Ascending aorta (tissue), 2 donors: ENCODE data around the gene S100A9. TPM values are rescaled to one million over a fixed set of nuclear protein-coding genes. Genes with fewer than 3 reads are reported as not detected.

Experiments
- DNase-seq, 2 donors: peaks; one replicate each; pipeline ENCODE4 v3.0.0-alpha.2; 2019; ENCODE audit warnings: low spot score in 2 of 2
- H3K27ac ChIP-seq, 2 donors: fragments of 200-600 bp; sonication (generic); one replicate each; pipeline ENCODE4 v1.5.1; 2016 to 2017; ENCODE audit warnings: mild to moderate bottlenecking in 1 of 2
- H3K27me3 ChIP-seq: fragments of 200-600 bp; sonication (generic); one replicate; pipeline ENCODE4 v1.5.1; 2017
- H3K36me3 ChIP-seq, 2 donors: fragments of 200-600 bp; sonication (generic); one replicate each; pipeline ENCODE4 v1.5.1; 2016
- H3K4me1 ChIP-seq, 2 donors: fragments of 200-600 bp; sonication (generic); one replicate each; pipeline ENCODE4 v1.5.1; 2016 to 2017; ENCODE audit warnings: mild to moderate bottlenecking in 1 of 2
- H3K4me3 ChIP-seq, 2 donors: fragments of 200-600 bp; sonication (generic); one replicate each; pipeline ENCODE4 v1.5.1; 2016 to 2017; ENCODE audit warnings: mild to moderate bottlenecking in 1 of 2
- H3K9me3 ChIP-seq, 2 donors: fragments of 200-600 bp; sonication (generic); one replicate each; pipeline ENCODE4 v1.5.1; 2016
- intact Hi-C: fragments of 100-400 bp; cut with DNase I; formaldehyde crosslinking; loops from one replicate; pipeline ENCODE4 v1.15.1; 2023
- total RNA-seq: library from RNA; depleted of rRNA; stranded (reverse); fragments of >200 nt; gene quantifications from one replicate; pipeline ENCODE4 v1.1.0, GENCODE V29; 2016
- TF ChIP-seq, protein P1 (sequence below), 3 experiments: fragments of 200-600 bp in 2 of 3; fragments of 450-650 bp in 1 of 3; sonication (generic) in 2 of 3; IDR thresholded peaks; one replicate each; pipeline ENCODE4 v1.5.1; 2016 to 2019; ENCODE audit warnings: antibody characterized with exemption in 3 of 3, mild to moderate bottlenecking in 1 of 3, moderate library complexity in 1 of 3

Gene S100A9
- total RNA-seq: 764 TPM

GRCh38 chr1:153357853-153358690, at the start of gene S100A9:
Gene S100A9 (plus strand): TSS chr1:153357854. CDS start chr1:153358284, 430 bp downstream.
- intact Hi-C loops: loop anchor here (5.0 to 10.0 kb wide), 2 partner anchors 257 to 309 kb away; partner anchors contain the start of genes S100A14 and S100A16
- Histone ChIP-seq H3K4me1 (no peaks in the 10 kb centered on the region), H3K27me3 (no peaks in the 10 kb centered on the region), H3K4me3 (no peak within 1 kb of the TSS), H3K36me3 (no peaks in the 10 kb centered on the region), H3K9me3 (no peaks in the 10 kb centered on the region), H3K27ac (no peak within 1 kb of the TSS)
- DNase-seq: no peak
- TF ChIP-seq, protein P1, sequence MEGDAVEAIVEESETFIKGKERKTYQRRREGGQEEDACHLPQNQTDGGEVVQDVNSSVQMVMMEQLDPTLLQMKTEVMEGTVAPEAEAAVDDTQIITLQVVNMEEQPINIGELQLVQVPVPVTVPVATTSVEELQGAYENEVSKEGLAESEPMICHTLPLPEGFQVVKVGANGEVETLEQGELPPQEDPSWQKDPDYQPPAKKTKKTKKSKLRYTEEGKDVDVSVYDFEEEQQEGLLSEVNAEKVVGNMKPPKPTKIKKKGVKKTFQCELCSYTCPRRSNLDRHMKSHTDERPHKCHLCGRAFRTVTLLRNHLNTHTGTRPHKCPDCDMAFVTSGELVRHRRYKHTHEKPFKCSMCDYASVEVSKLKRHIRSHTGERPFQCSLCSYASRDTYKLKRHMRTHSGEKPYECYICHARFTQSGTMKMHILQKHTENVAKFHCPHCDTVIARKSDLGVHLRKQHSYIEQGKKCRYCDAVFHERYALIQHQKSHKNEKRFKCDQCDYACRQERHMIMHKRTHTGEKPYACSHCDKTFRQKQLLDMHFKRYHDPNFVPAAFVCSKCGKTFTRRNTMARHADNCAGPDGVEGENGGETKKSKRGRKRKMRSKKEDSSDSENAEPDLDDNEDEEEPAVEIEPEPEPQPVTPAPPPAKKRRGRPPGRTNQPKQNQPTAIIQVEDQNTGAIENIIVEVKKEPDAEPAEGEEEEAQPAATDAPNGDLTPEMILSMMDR (IDR thresholded peaks at IDR 0.05): no peak

GRCh38 chr1:153308540-153308939, 49.1 kb upstream of the S100A9 start:
- no peak for DNase-seq
- Histone ChIP-seq H3K36me3 (no peaks in the 10 kb centered on the region), H3K4me1 (no peaks in the 10 kb centered on the region), H3K27me3 (no peaks in the 10 kb centered on the region), H3K9me3 (no peaks in the 10 kb centered on the region), H3K4me3 (no peak overlapping the region), H3K27ac (no peak overlapping the region)
- TF ChIP-seq, protein P1 (IDR thresholded peaks at IDR 0.05): no peak
- intact Hi-C loops: no loop called here

GRCh38 chr1:153309441-153309840, 48.2 kb upstream of the S100A9 start:
- H3K4me3 ChIP-seq: no peak overlapping the region
- no peak overlapping the region for H3K27ac ChIP-seq
- H3K36me3 ChIP-seq: no peaks in the 10 kb centered on the region
- intact Hi-C loops: no loop called here
- no peaks in the 10 kb centered on the region for H3K27me3 ChIP-seq
- DNase-seq: no peak
- no peaks in the 10 kb centered on the region for H3K4me1 ChIP-seq
- TF ChIP-seq, protein P1 (IDR thresholded peaks at IDR 0.05): no peak
- no peaks in the 10 kb centered on the region for H3K9me3 ChIP-seq

GRCh38 chr1:153310526-153310925, 47.1 kb upstream of the S100A9 start:
- H3K4me1 ChIP-seq: no peaks in the 10 kb centered on the region
- no peak for DNase-seq

GRCh38 chr1:153312570-153313186, 45.0 kb upstream of the S100A9 start, which contains the start of gene PGLYRP3:
Gene PGLYRP3 (minus strand): TSS chr1:153312952. CDS start chr1:153310665, 2,287 bp downstream.
- Histone ChIP-seq H3K4me3 (no peak within 1 kb of the TSS), H3K4me1 (no peaks in the 10 kb centered on the region), H3K27ac (no peak within 1 kb of the TSS), H3K27me3 (no peaks in the 10 kb centered on the region), H3K36me3 (no peaks in the 10 kb centered on the region), H3K9me3 (no peaks in the 10 kb centered on the region)
- intact Hi-C loops: no loop called here
- DNase-seq: no peak
- TF ChIP-seq, protein P1 (IDR thresholded peaks at IDR 0.05): no peak

More at GRCh38 chr1:153310526-153310925, 47.1 kb upstream of the S100A9 start:
- no peak overlapping the region for H3K4me3 ChIP-seq
- no peaks in the 10 kb centered on the region for H3K36me3 ChIP-seq
- no peak overlapping the region for H3K27ac ChIP-seq
- no peaks in the 10 kb centered on the region for H3K27me3 ChIP-seq
- no peaks in the 10 kb centered on the region for H3K9me3 ChIP-seq
- intact Hi-C loops: no loop called here
- TF ChIP-seq, protein P1 (IDR thresholded peaks at IDR 0.05): no peak
